DMS153 (cell line): Measurements from ENCODE around the gene SMURF2.

ENCODE experiments used
- DNase-seq: peaks from one replicate; lab custom pipeline; 2025; lab: John Stamatoyannopoulos, UW

SMURF2 gene

GRCh38 chr17:64503341-64503740 lies 158.8 kb downstream of the SMURF2 start:
- DNase-seq: no peak

- no peak for DNase-seq
Measured at GRCh38 chr17:64502809-64503208, 159.3 kb downstream of the SMURF2 start.

GRCh38 chr17:64502021-64502420 lies 160.1 kb downstream of the SMURF2 start:
- no peak for DNase-seq

DNA sequence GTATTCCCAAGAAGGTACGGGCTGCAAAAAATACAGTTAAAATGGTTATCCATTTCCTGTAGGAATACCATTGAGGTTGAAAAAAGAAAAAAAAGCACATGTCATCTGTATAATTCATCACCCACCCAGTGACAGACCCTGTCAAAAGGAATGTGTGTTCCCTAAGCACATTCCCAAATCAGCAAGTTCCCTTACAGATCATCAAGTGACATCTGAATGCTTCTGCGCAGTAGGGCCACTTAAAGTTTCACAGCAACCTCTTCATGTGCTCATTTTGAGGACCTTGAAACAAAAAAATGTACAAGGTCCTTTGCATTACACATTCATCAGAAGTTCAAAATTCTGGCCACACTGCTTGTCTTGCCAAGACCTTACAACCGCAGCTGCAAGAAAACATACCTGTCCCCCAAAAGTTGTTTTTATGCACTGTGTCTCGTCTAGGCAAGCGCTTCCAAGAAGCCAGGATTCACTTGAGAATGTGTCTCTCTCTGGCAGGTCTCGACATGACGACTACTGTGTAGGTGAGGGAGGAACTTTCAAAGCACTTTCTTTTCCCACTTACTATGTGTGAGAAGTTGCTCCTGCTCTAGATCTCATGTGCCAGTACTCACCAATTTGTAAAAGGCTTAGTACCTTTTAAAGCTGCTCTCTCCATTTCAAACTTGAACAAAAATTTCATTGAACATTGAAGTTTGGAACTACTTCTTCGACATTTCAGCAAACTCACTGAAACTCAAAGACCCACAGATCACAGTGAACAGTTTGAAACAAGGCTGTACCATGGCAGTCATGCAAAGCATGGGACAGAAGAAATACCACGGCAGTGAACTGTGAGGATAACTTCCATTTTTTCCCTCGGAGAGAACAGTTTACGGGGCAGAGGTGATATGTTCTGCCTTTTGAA lies 161.0 kb downstream of the SMURF2 start:
- DNase-seq: no peak

- DNase-seq: no peak
Measured at GRCh38 chr17:64500487-64500859, 161.6 kb downstream of the SMURF2 start.

GRCh38 chr17:64499805-64500486 lies 162.2 kb downstream of the SMURF2 start:
- no peak for DNase-seq

GRCh38 chr17:64498308-64499203 lies 163.6 kb downstream of the SMURF2 start:
- no peak for DNase-seq

- DNase-seq: no peak
Measured at GRCh38 chr17:64497565-64498035, 164.5 kb downstream of the SMURF2 start.

GRCh38 chr17:64496786-64497564 lies 165.1 kb downstream of the SMURF2 start, which contains the start of gene POLG2:
POLG2 (minus strand) TSS chr17:64497054; CDS start chr17:64496968, 86 bp downstream.
- DNase-seq: peak; percentile 85

DNA sequence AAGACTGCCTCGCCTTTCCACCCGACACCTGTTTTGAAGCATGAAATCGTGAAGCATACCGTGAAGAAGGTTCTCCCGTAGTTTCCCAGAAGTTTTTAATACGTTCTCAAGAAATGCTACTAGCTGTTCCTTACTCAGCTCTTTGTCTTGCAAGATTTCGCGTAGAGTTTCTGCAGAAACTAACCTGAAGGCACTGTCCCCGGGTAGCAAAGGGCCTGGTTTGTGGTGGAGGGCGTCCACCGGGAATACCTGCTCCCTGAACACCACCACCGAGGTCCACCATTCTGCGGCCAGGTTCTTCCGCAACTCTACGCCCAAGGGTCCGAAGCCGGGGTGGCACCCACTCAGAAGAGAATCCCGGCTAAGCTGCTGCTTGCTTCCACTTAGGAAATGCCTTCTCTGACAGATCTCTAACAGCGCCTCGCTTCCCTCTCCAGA lies 165.7 kb downstream of the SMURF2 start:
- DNase-seq: no peak
